Keratinocyte (primary cell): ENCODE data around the gene OR2S2. TPM values are rescaled to one million over a fixed set of nuclear protein-coding genes. Genes with fewer than 3 reads are reported as not detected.

Source experiments
- DNase-seq: peaks from one replicate; pipeline ENCODE4 v3.0.0-alpha.2; 2011; ENCODE audit warnings: low read depth, missing footprints, low spot score
- FAIRE-seq: peaks from 2 replicates; lab custom pipeline; 2011; peaks lifted over from hg19 to GRCh38; lab: Jason Lieb, UNC
- H2AFZ ChIP-seq: 2 replicates; pipeline ENCODE4 v1.6.0; 2012; ENCODE audit warnings: low read length, control low read depth, inconsistent platforms; ENCODE audit not compliant: control insufficient read depth
- H3K27ac ChIP-seq: 2 replicates; pipeline ENCODE4 v1.5.1; 2011; ENCODE audit warnings: low read length; ENCODE audit not compliant: control insufficient read depth, insufficient read depth
- H3K27me3 ChIP-seq: 3 replicates; pipeline ENCODE4 v1.6.0; 2011; ENCODE audit warnings: low read length; ENCODE audit not compliant: control insufficient read depth, insufficient read depth; ENCODE audit errors: extremely low read depth
- H3K36me3 ChIP-seq, 2 experiments: 2 replicates in 1 of 2; 3 replicates in 1 of 2; pipeline ENCODE4 v1.5.1; 2011; ENCODE audit warnings: low read length in 2 of 2, mild to moderate bottlenecking in 1 of 2; ENCODE audit not compliant: control insufficient read depth in 2 of 2, insufficient read depth in 2 of 2; ENCODE audit errors: extremely low read depth in 1 of 2
- H3K4me1 ChIP-seq: 3 replicates; pipeline ENCODE4 v1.5.1; 2011; ENCODE audit warnings: low read length; ENCODE audit not compliant: control insufficient read depth, insufficient read depth; ENCODE audit errors: extremely low read depth
- H3K4me2 ChIP-seq: 3 replicates; pipeline ENCODE4 v1.6.0; 2011; ENCODE audit warnings: low read depth, low read length; ENCODE audit not compliant: control insufficient read depth, insufficient read depth; ENCODE audit errors: extremely low read depth
- H3K4me3 ChIP-seq, 3 experiments: fragments of 200-600 bp in 1 of 3; sonication (generic) in 1 of 3; 2 replicates in 2 of 3; 3 replicates in 1 of 3; pipeline ENCODE4 v1.5.1; 2011 to 2016; ENCODE audit warnings: low read length in 3 of 3, mild to moderate bottlenecking in 3 of 3, control low read depth in 2 of 3, inconsistent platforms in 1 of 3, low read depth in 1 of 3, mixed read lengths in 1 of 3, mixed run types in 1 of 3, moderate library complexity in 1 of 3; ENCODE audit not compliant: control insufficient read depth in 2 of 3, insufficient read depth in 2 of 3; ENCODE audit errors: extremely low read depth in 1 of 3
- H3K79me2 ChIP-seq: 2 replicates; pipeline ENCODE4 v1.6.0; 2012; ENCODE audit warnings: low read length; ENCODE audit not compliant: control insufficient read depth, insufficient read depth
- H3K9ac ChIP-seq: 3 replicates; pipeline ENCODE4 v1.6.0; 2011; ENCODE audit warnings: low read length; ENCODE audit not compliant: control insufficient read depth, insufficient read depth; ENCODE audit errors: extremely low read depth
- H3K9me1 ChIP-seq: 3 replicates; pipeline ENCODE4 v1.6.0; 2011; ENCODE audit warnings: low read length; ENCODE audit not compliant: control insufficient read depth, insufficient read depth; ENCODE audit errors: extremely low read depth
- H3K9me3 ChIP-seq: 2 replicates; pipeline ENCODE4 v1.5.1; 2012; ENCODE audit warnings: low read depth, low read length; ENCODE audit not compliant: control insufficient read depth
- H4K20me1 ChIP-seq: 3 replicates; pipeline ENCODE4 v1.6.0; 2011; ENCODE audit warnings: low read length; ENCODE audit not compliant: control insufficient read depth, insufficient read depth; ENCODE audit errors: extremely low read depth
- CTCF ChIP-seq, 3 experiments: IDR thresholded peaks in 1 of 3; conservative IDR thresholded peaks in 1 of 3; optimal IDR thresholded peaks in 1 of 3; 2 replicates in 2 of 3; 3 replicates in 1 of 3; pipeline versions ENCODE3 to v1.5.1; 2011; ENCODE audit warnings: low read length in 3 of 3, mild to moderate bottlenecking in 3 of 3, moderate library complexity in 2 of 3, control low read depth in 1 of 3, inconsistent platforms in 1 of 3; ENCODE audit not compliant: insufficient read depth in 2 of 3; ENCODE audit errors: extremely low read depth in 1 of 3
- EZH2 ChIP-seq: IDR thresholded peaks from one replicate; pipeline ENCODE4 v1.6.1; 2012; ENCODE audit warnings: inconsistent platforms, mild to moderate bottlenecking, low read length, moderate library complexity
- dilution Hi-C: fragments of 300-500 bp; cut with MboI; formaldehyde crosslinking; loops from one replicate; pipeline ENCODE4 v1.7.0; 2020; ENCODE audit warnings: low sequenced_read_pairs; ENCODE audit not compliant: extremely low pct_ligation_motif_present
- polyA plus RNA-seq, 5 experiments: library from polyadenylated mRNA; depleted of rRNA in 3 of 5; stranded (reverse) in 3 of 5; stranded (forward) in 1 of 5; unstranded in 1 of 5; fragments of >200 nt; gene quantifications; 1 replicate in 1 of 5; 2 replicates in 3 of 5; 3 replicates in 1 of 5; pipeline versions ENCODE4 v1.2.1 to v1.2.3, GENCODE V29; 2011 to 2012; ENCODE audit warnings: missing spikeins in 2 of 5, low read depth in 1 of 5, low replicate concordance in 1 of 5

OR2S2 gene
- polyA plus RNA-seq, 1 donor (not counting 4 experiments of a cell fraction or from before 2014, with no cell fraction given) = not detected

- dilution Hi-C loops = no loop called here
- no peak overlapping the region for H3K9ac ChIP-seq
- no peaks in the 10 kb centered on the region for H3K9me3 ChIP-seq
- DNase-seq (peak; percentile 45), FAIRE-seq (peak; percentile 84)
- H3K9me1 ChIP-seq = no peaks in the 10 kb centered on the region
- peak; percentile 82 to 96 (median 83) for TF ChIP-seq CTCF (optimal IDR thresholded peaks at IDR 0.05 in 1 of 3, IDR thresholded peaks at IDR 0.05 in 1 of 3, conservative IDR thresholded peaks at IDR 0.05 in 1 of 3; ENCODE audit: extremely low read depth in 1 of 3, insufficient read depth in 2 of 3, low read length in 3 of 3)
- no peak for TF ChIP-seq EZH2
- H3K27me3 ChIP-seq = peaks cover 4% of the 10 kb centered on the region
- H2AFZ ChIP-seq = peak overlapping the region; percentile 91
- no peak overlapping the region for H3K27ac ChIP-seq
- H3K4me3 ChIP-seq = peak overlapping the region in 2 of 3 experiments; percentile 52 to 54
- H4K20me1 ChIP-seq = no peaks in the 10 kb centered on the region
- peak overlapping the region; percentile 55 for H3K4me2 ChIP-seq
- no peaks in the 10 kb centered on the region for H3K79me2 ChIP-seq
- H3K36me3 ChIP-seq = no peaks in the 10 kb centered on the region
- peaks cover 3% of the 10 kb centered on the region for H3K4me1 ChIP-seq
Measured at GRCh38 chr9:35945341-35946018, 12.5 kb downstream of the OR2S2 start.

GRCh38 chr9:35944841-35945240 lies 13.1 kb downstream of the OR2S2 start:
- Histone ChIP-seq H3K4me1 (peaks cover 3% of the 10 kb centered on the region), H3K9me1 (no peaks in the 10 kb centered on the region), H3K4me2 (no peak overlapping the region), H3K27me3 (peaks cover 4% of the 10 kb centered on the region), H3K9me3 (no peaks in the 10 kb centered on the region), H4K20me1 (no peaks in the 10 kb centered on the region), H2AFZ (peak overlapping the region; percentile 91), H3K9ac (no peak overlapping the region), H3K4me3 (no peak overlapping the region), H3K79me2 (no peaks in the 10 kb centered on the region), H3K36me3 (no peaks in the 10 kb centered on the region), H3K27ac (no peak overlapping the region)
- dilution Hi-C loops = no loop called here
- DNase-seq = no peak
- TF ChIP-seq CTCF (optimal IDR thresholded peaks at IDR 0.05 in 1 of 3, IDR thresholded peaks at IDR 0.05 in 1 of 3, conservative IDR thresholded peaks at IDR 0.05 in 1 of 3; ENCODE audit: extremely low read depth in 1 of 3, insufficient read depth in 2 of 3, low read length in 3 of 3) (no peak), EZH2 (no peak)
- no peak for FAIRE-seq
